Astrocyte (in vitro differentiated cells and primary cell): ENCODE measurements around the gene SLC2A13. TPM values are rescaled to one million over a fixed set of nuclear protein-coding genes. Genes with fewer than 3 reads are reported as not detected.
"Not testable (repeated sequence)": the region's sequence is repeated elsewhere in the genome, so short reads cannot be mapped to it uniquely, and the experiment has no call there.

Experiments used
- DNase-seq: peaks from one replicate; pipeline ENCODE4 v3.0.0-alpha.2; 2010; ENCODE audit warnings: low read depth
- FAIRE-seq: peaks from 2 replicates; lab custom pipeline; 2011; peaks lifted over from hg19 to GRCh38; lab: Jason Lieb, UNC
- H2AFZ ChIP-seq: 2 replicates; pipeline ENCODE4 v1.6.0; 2012; ENCODE audit warnings: low read depth, low read length, inconsistent platforms
- H3K27ac ChIP-seq: 2 replicates; pipeline ENCODE4 v1.5.1; 2011; ENCODE audit warnings: low read depth, low read length, inconsistent platforms
- H3K27me3 ChIP-seq: 2 replicates; pipeline ENCODE4 v1.6.0; 2011; ENCODE audit warnings: low read length, inconsistent platforms; ENCODE audit not compliant: insufficient read depth
- H3K36me3 ChIP-seq: 2 replicates; pipeline ENCODE4 v1.5.1; 2011; ENCODE audit warnings: low read length, inconsistent platforms; ENCODE audit not compliant: insufficient read depth
- H3K4me1 ChIP-seq: 2 replicates; pipeline ENCODE4 v1.5.1; 2011; ENCODE audit warnings: low read length, inconsistent platforms; ENCODE audit not compliant: insufficient read depth
- H3K4me2 ChIP-seq: 2 replicates; pipeline ENCODE4 v1.6.0; 2012; ENCODE audit warnings: low read length, inconsistent platforms
- H3K4me3 ChIP-seq: 2 replicates; pipeline ENCODE4 v1.5.1; 2011; ENCODE audit warnings: low read depth, mild to moderate bottlenecking, low read length, inconsistent platforms; ENCODE audit not compliant: insufficient read depth
- H3K79me2 ChIP-seq: 2 replicates; pipeline ENCODE4 v1.6.0; 2012; ENCODE audit warnings: mild to moderate bottlenecking, low read length, inconsistent platforms; ENCODE audit not compliant: insufficient read depth
- H3K9ac ChIP-seq: 2 replicates; pipeline ENCODE4 v1.6.0; 2012; ENCODE audit warnings: mild to moderate bottlenecking, low read length, inconsistent platforms
- H3K9me3 ChIP-seq: 2 replicates; pipeline ENCODE4 v1.5.1; 2012; ENCODE audit warnings: low read depth, mild to moderate bottlenecking, low read length, inconsistent platforms; ENCODE audit not compliant: insufficient read depth
- H4K20me1 ChIP-seq: 2 replicates; pipeline ENCODE4 v1.6.0; 2012; ENCODE audit warnings: low read length, inconsistent platforms; ENCODE audit not compliant: insufficient read depth
- H3K27ac Mint-ChIP-seq: one replicate; pipeline ENCODE4 v1.8.0; 2021; ENCODE audit warnings: mild to moderate bottlenecking, mixed read lengths; ENCODE audit not compliant: unreplicated experiment
- H3K27me3 Mint-ChIP-seq: one replicate; pipeline ENCODE4 v1.8.0; 2021; ENCODE audit warnings: low read depth, mixed read lengths; ENCODE audit not compliant: unreplicated experiment
- H3K36me3 Mint-ChIP-seq: one replicate; pipeline ENCODE4 v1.8.0; 2021; ENCODE audit warnings: low read depth, mixed read lengths; ENCODE audit not compliant: unreplicated experiment
- H3K4me1 Mint-ChIP-seq: one replicate; pipeline ENCODE4 v1.8.0; 2021; ENCODE audit warnings: low read depth, mixed read lengths; ENCODE audit not compliant: unreplicated experiment
- H3K4me3 Mint-ChIP-seq: one replicate; pipeline ENCODE4 v1.8.0; 2021; ENCODE audit warnings: mild to moderate bottlenecking, moderate library complexity, mixed read lengths; ENCODE audit not compliant: unreplicated experiment
- H3K9me3 Mint-ChIP-seq: one replicate; pipeline ENCODE4 v1.8.0; 2021; ENCODE audit warnings: mild to moderate bottlenecking, mixed read lengths; ENCODE audit not compliant: unreplicated experiment
- CTCF ChIP-seq: IDR thresholded peaks from 2 replicates; pipeline ENCODE4 v1.5.1; 2011; ENCODE audit warnings: low read depth, mild to moderate bottlenecking, inconsistent platforms, low read length, moderate library complexity; ENCODE audit not compliant: insufficient read depth
- EZH2 ChIP-seq: IDR thresholded peaks from 2 replicates; pipeline ENCODE4 v1.6.1; 2012; ENCODE audit warnings: mild to moderate bottlenecking, low read length, inconsistent platforms; ENCODE audit not compliant: insufficient read depth
- total RNA-seq: library from RNA; stranded (reverse); gene quantifications from 2 replicates; pipeline ENCODE4 v1.2.1, GENCODE V29; 2021

SLC2A13 gene
- total RNA-seq, 1 donor from 2014 or later: 10.2 TPM

- no peaks in the 10 kb centered on the region for H4K20me1 ChIP-seq
- Mint-ChIP-seq H3K27me3 (no peaks in the 10 kb centered on the region), H3K9me3 (no peaks in the 10 kb centered on the region), H3K27ac (no peak overlapping the region), H3K36me3 (peaks cover 3% of the 10 kb centered on the region), H3K4me3 (no peak overlapping the region), H3K4me1 (peaks cover 2% of the 10 kb centered on the region)
- H3K79me2 ChIP-seq: no peaks in the 10 kb centered on the region
- FAIRE-seq (no peak), DNase-seq (peak; percentile 20)
- H3K27me3 ChIP-seq: no peaks in the 10 kb centered on the region
- no peaks in the 10 kb centered on the region for H3K9me3 ChIP-seq
- TF ChIP-seq EZH2: no peak
- TF ChIP-seq CTCF: no peak
- no peaks in the 10 kb centered on the region for H3K4me1 ChIP-seq
- no peaks in the 10 kb centered on the region for H3K36me3 ChIP-seq
- H3K4me3 ChIP-seq: no peak overlapping the region
- no peak overlapping the region for H3K9ac ChIP-seq
- H3K4me2 ChIP-seq: no peak overlapping the region
- H3K27ac ChIP-seq: no peak overlapping the region
- H2AFZ ChIP-seq: no peak overlapping the region
Measured at GRCh38 chr12:39852346-39852745, 253.5 kb downstream of the SLC2A13 start.

- H3K27me3 ChIP-seq, H3K9me3 ChIP-seq, DNase-seq, H3K36me3 Mint-ChIP-seq, H3K27ac Mint-ChIP-seq, H3K4me1 Mint-ChIP-seq, H3K27me3 Mint-ChIP-seq, H3K9ac ChIP-seq, H4K20me1 ChIP-seq, H3K27ac ChIP-seq, H3K4me1 ChIP-seq, H3K4me3 Mint-ChIP-seq, H3K4me2 ChIP-seq, H3K79me2 ChIP-seq, H2AFZ ChIP-seq, H3K36me3 ChIP-seq, FAIRE-seq, H3K9me3 Mint-ChIP-seq, H3K4me3 ChIP-seq: not testable (repeated sequence)
Measured at GRCh38 chr12:39848218-39848617, 257.7 kb downstream of the SLC2A13 start.

- H3K27me3 ChIP-seq: no peaks in the 10 kb centered on the region
- no peak for TF ChIP-seq CTCF
- TF ChIP-seq EZH2: no peak
- H3K9me3 ChIP-seq: no peaks in the 10 kb centered on the region
- H3K79me2 ChIP-seq: no peaks in the 10 kb centered on the region
- no peaks in the 10 kb centered on the region for H3K27me3 Mint-ChIP-seq
- peaks cover 4% of the 10 kb centered on the region for H3K4me1 Mint-ChIP-seq
- no peak overlapping the region for H3K27ac ChIP-seq
- no peaks in the 10 kb centered on the region for H3K4me1 ChIP-seq
- H3K4me3 Mint-ChIP-seq: no peak overlapping the region
- H2AFZ ChIP-seq: no peak overlapping the region
- H3K36me3 Mint-ChIP-seq: no peaks in the 10 kb centered on the region
- DNase-seq (peak; percentile 36), FAIRE-seq (no peak)
- H3K27ac Mint-ChIP-seq: no peak overlapping the region
- H3K9me3 Mint-ChIP-seq: no peaks in the 10 kb centered on the region
- no peak overlapping the region for H3K4me3 ChIP-seq
- H4K20me1 ChIP-seq: no peaks in the 10 kb centered on the region
- H3K9ac ChIP-seq: no peak overlapping the region
- H3K4me2 ChIP-seq: no peak overlapping the region
- H3K36me3 ChIP-seq: no peaks in the 10 kb centered on the region
Measured at GRCh38 chr12:39846971-39847650, 258.8 kb downstream of the SLC2A13 start.
